Endometrial microvascular endothelial cells (primary cell): Measurements from ENCODE around the gene ANO1. TPM values are rescaled to one million over a fixed set of nuclear protein-coding genes. Genes with fewer than 3 reads are reported as not detected.
"Not testable (repeated sequence)": the region's sequence is repeated elsewhere in the genome, so short reads cannot be mapped to it uniquely, and the experiment has no call there.

Experiments
- in situ Hi-C: cut with HindIII; loops from 2 replicates; pipeline ENCODE4 v1.10.0; 2017; ENCODE audit warnings: low sequenced_read_pairs, low pct_unique_long_range_greater_than_20kb; ENCODE audit errors: inconsistent ontology term
- total RNA-seq: library from RNA; depleted of rRNA; stranded (reverse); fragments of >200 nt; gene quantifications from one replicate; pipeline ENCODE4 v1.2.3, GENCODE V29; 2015; ENCODE audit errors: inconsistent ontology term

ANO1 gene
- total RNA-seq, 1 donor from 2014 or later: not detected

GRCh38 chr11:70192666-70193410 lies 114.7 kb downstream of the ANO1 start:
- in situ Hi-C loops: loop anchor here (25.0 kb wide), 1 partner anchor 281 kb away; no protein-coding TSS in a partner anchor

DNA sequence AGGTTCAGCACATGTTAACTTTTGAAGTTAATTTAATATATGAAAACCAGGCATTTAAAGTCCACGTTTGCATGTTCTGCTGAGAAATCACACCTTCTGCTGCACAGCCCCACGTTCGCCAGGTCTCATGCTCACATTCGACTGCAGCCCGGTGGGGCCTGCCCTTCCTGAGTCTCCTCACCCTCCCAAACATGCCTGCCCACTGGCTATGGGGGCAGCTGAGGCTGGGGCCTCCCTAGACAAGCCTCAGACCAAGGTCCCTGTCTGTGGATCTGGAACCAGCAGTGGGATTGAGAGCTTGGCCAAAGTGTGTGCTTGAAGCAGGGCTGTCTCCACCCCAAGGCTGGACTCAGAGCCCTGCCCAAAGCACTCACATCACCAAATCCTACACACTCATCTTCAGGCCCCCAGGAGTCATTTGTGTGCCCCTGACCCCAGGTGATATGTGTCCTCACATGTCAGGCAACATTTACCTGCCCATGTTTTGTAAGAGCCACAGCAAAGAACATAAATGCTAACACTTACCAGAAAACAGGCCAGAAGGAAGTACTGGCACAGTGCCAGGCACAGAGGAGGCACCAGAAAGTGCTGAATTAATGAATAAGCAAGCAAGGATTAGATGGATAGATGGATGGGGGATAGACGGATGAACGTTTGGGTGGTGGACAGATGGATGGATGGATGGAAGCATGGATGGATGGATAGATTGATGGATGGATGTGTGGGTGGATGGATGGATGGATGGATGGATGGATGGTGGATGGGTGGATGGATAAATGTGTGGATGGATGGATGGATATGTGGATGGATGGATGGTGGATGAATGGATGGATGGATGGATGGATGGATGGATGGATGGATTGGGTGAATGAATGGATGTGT lies 115.5 kb downstream of the ANO1 start:
- in situ Hi-C loops: loop anchor here (25.0 kb wide), 1 partner anchor 281 kb away; no protein-coding TSS in a partner anchor

- in situ Hi-C loops: loop anchor here (25.0 kb wide), 1 partner anchor 283 kb away; no protein-coding TSS in a partner anchor
Observed at GRCh38 chr11:70194792-70195791, 117.0 kb downstream of the ANO1 start.

- in situ Hi-C loops: no loop called here
Observed at GRCh38 chr11:70200212-70200844, 122.2 kb downstream of the ANO1 start.

- in situ Hi-C loops: not testable (repeated sequence)
Observed at GRCh38 chr11:70201047-70201446, 122.9 kb downstream of the ANO1 start.

DNA sequence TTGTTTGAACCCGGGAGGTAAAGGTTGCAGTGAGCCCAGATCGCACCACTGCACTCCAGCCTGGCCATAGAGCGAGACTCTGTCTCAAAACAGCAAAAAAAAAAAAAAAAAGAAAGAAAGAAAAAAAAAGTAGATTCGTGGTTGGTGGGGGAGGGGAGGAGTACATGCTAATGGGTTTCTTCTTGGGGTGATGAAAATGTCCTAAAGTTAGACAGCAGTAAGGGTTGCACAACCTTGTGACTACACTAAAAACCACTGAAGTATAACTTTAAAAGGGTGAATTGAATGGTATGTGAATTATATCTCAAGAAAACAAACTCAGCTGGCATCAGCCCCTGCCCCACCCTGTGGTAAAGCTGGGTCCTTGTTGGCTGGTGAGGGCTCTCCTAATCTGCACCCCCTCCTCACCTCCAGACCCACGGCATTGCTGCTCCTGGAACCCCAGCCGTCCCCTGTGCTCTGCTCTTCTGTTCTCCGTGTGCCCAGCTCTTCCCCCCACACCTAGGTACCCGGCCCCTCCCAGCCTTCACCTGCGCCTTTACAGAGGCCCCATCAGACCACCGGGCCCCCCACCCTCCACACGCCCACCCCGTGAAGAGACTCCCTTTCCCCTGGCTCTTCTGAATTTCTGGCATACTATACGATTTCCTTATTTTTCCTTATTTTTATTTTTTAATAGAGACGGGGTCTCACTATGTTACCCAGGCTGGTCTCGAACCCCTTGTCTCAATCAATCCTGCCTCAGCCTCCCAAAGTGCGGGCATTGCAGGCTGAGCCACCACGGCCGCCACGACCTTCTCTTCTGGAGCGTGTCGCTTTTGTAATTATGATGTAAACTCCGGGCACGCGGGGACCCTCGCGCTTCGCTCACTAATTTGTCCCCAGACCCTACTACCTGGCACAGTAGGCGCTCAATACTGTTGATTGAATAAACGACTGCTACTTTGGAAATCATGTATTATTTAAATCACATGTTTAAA lies 124.1 kb downstream of the ANO1 start:
- in situ Hi-C loops: no loop called here

DNA sequence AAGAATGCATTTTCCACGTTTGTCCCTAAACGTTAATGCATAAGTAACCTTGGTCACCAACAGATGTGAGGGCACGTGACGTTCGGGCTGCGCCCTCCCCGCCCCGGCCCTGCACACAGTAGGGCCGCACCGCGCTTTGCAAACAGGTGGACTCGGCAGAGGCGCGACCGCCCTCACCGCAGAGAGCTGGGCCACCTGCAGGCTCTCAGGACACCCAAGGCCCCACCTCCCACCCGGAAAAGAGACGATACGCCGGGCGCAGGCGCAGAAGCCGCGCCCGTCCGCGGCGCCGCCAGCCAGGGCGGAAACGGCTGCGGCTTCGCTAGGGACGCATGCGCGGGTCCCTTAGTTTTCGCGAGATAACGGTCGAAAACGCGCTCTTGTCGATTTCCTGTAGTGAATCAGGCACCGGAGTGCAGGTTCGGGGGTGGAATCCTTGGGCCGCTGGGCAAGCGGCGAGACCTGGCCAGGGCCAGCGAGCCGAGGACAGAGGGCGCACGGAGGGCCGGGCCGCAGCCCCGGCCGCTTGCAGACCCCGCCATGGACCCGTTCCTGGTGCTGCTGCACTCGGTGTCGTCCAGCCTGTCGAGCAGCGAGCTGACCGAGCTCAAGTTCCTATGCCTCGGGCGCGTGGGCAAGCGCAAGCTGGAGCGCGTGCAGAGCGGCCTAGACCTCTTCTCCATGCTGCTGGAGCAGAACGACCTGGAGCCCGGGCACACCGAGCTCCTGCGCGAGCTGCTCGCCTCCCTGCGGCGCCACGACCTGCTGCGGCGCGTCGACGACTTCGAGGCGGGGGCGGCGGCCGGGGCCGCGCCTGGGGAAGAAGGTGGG lies 125.0 kb downstream of the ANO1 start, which contains the start of gene FADD:
TSS of gene FADD (plus strand) at position 377 of the 831 bp plus-strand sequence. CDS start at position 541, 164 bp downstream.
- in situ Hi-C loops: no loop called here

DNA sequence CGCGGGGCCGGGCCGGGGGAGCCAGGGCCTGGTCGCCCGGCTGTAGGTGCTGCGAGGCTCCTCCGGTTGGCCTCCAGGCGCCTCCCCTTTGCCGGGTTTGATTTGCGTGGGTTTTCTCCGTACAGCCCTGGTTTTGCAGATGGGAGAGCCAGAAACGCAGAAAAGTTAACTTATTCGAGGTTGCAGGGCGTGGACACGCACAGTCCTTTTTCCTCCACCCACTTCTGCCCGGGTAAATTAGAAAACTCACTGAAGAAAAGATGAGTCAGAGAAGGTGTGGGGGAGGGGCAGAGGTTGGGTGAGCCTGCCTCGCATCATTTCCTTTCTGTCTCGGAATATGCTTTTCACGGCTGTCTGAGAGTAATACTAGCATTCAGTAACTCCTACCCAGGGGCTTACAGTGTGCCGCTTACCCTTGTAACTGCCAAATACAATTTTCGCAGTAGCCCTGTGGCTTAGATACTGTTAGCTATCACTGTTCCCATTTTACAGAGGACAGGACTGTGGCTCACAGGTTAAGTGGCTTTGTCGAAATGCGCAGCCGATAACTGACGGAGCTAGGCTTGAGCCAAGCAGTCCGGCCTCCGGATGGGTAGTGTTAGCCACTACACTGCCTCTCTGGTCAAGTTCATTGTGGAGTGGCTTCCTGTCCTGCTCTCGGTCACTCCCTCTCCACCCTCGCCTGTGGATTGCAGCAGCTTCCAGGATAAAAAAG lies 125.8 kb downstream of the ANO1 start:
- in situ Hi-C loops: no loop called here

GRCh38 chr11:70204466-70204799 lies 126.3 kb downstream of the ANO1 start:
- in situ Hi-C loops: no loop called here

GRCh38 chr11:70205049-70205725 lies 127.1 kb downstream of the ANO1 start:
- in situ Hi-C loops: no loop called here

DNA sequence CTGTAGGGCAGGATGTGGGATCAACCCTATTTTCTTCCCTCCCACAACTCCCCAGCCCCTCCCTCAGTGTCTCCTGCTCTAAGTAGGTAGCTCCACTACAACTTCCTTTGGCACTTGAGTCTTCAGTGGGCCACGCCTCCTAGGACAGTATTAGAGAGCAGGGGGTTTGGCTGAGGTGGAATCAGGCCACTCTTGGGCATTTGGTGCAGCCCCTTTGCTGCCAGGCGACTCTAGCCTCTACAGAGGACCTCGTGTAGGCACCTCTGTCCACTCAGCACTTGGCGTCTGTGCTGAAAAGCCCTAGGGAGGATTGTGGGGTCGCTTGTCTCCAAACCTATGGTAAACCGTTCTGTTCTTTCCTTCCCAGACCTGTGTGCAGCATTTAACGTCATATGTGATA lies 127.6 kb downstream of the ANO1 start:
- in situ Hi-C loops: no loop called here

DNA sequence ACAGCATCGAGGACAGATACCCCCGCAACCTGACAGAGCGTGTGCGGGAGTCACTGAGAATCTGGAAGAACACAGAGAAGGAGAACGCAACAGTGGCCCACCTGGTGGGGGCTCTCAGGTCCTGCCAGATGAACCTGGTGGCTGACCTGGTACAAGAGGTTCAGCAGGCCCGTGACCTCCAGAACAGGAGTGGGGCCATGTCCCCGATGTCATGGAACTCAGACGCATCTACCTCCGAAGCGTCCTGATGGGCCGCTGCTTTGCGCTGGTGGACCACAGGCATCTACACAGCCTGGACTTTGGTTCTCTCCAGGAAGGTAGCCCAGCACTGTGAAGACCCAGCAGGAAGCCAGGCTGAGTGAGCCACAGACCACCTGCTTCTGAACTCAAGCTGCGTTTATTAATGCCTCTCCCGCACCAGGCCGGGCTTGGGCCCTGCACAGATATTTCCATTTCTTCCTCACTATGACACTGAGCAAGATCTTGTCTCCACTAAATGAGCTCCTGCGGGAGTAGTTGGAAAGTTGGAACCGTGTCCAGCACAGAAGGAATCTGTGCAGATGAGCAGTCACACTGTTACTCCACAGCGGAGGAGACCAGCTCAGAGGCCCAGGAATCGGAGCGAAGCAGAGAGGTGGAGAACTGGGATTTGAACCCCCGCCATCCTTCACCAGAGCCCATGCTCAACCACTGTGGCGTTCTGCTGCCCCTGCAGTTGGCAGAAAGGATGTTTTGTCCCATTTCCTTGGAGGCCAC lies 128.3 kb downstream of the ANO1 start:
- in situ Hi-C loops: no loop called here

- in situ Hi-C loops: no loop called here
Observed at GRCh38 chr11:70206982-70207376, 128.9 kb downstream of the ANO1 start.

GRCh38 chr11:70207531-70208131 lies 129.5 kb downstream of the ANO1 start:
- in situ Hi-C loops: no loop called here
